Fibroblast of lung (primary cell): ENCODE data around the gene TGFBRAP1. TPM values are rescaled to one million over a fixed set of nuclear protein-coding genes. Genes with fewer than 3 reads are reported as not detected.

Source experiments
- DNase-seq, 2 donors: peaks; one replicate each; pipeline versions ENCODE4 v3.0.0 to v3.0.0-alpha.2; 2010; ENCODE audit warnings: low read depth in 2 of 2
- H2AFZ ChIP-seq: 2 replicates; pipeline ENCODE4 v1.5.1; 2012; ENCODE audit warnings: low read length, control low read depth, inconsistent platforms
- H3K27ac ChIP-seq: 2 replicates; pipeline ENCODE4 v1.5.1; 2011; ENCODE audit warnings: low read length, control low read depth; ENCODE audit not compliant: insufficient read depth
- H3K27me3 ChIP-seq: 2 replicates; pipeline ENCODE4 v1.5.1; 2011; ENCODE audit warnings: mild to moderate bottlenecking, low read length; ENCODE audit not compliant: control insufficient read depth, insufficient read depth
- H3K36me3 ChIP-seq: 2 replicates; pipeline ENCODE4 v1.5.1; 2011; ENCODE audit warnings: low read length; ENCODE audit not compliant: control insufficient read depth, insufficient read depth
- H3K4me1 ChIP-seq: 2 replicates; pipeline ENCODE4 v1.5.1; 2011; ENCODE audit warnings: low read length; ENCODE audit not compliant: control insufficient read depth, insufficient read depth; ENCODE audit errors: extremely low read depth
- H3K4me2 ChIP-seq: 2 replicates; pipeline ENCODE4 v1.5.1; 2011; ENCODE audit warnings: low read length, control low read depth; ENCODE audit not compliant: insufficient read depth; ENCODE audit errors: extremely low read depth
- H3K4me3 ChIP-seq, 4 experiments: fragments of 200-600 bp in 1 of 4; sonication (generic) in 1 of 4; replicated peaks in 1 of 4; 2 replicates each; pipeline ENCODE4 v1.5.1; 2011 to 2016; ENCODE audit warnings: low read length in 4 of 4, low read depth in 3 of 4, mild to moderate bottlenecking in 3 of 4, control low read depth in 2 of 4, inconsistent platforms in 1 of 4, mixed read lengths in 1 of 4; ENCODE audit not compliant: insufficient read depth in 1 of 4; ENCODE audit errors: control extremely low read depth in 1 of 4
- H3K79me2 ChIP-seq: 2 replicates; pipeline ENCODE4 v1.5.1; 2012; ENCODE audit warnings: mild to moderate bottlenecking, low read length, inconsistent platforms; ENCODE audit not compliant: control insufficient read depth, insufficient read depth
- H3K9ac ChIP-seq: 2 replicates; pipeline ENCODE4 v1.5.1; 2011; ENCODE audit warnings: mild to moderate bottlenecking, low read length, control low read depth; ENCODE audit not compliant: insufficient read depth
- H3K9me3 ChIP-seq: 2 replicates; pipeline ENCODE4 v1.5.1; 2012; ENCODE audit warnings: low read depth, low read length; ENCODE audit not compliant: control insufficient read depth, insufficient read depth
- H4K20me1 ChIP-seq: 2 replicates; pipeline ENCODE4 v1.5.1; 2011; ENCODE audit warnings: low read length; ENCODE audit not compliant: control insufficient read depth, insufficient read depth; ENCODE audit errors: extremely low read depth
- CTCF ChIP-seq, 2 donors: IDR thresholded peaks in 1 of 2; conservative IDR thresholded peaks in 1 of 2; 1 replicate in 1 of 2; 2 replicates in 1 of 2; pipeline ENCODE4 v1.5.1; 2011 to 2012; ENCODE audit warnings: low read length in 2 of 2, control low read depth in 1 of 2, inconsistent platforms in 1 of 2, low read depth in 1 of 2, mild to moderate bottlenecking in 1 of 2
- EZH2 ChIP-seq: IDR thresholded peaks from 2 replicates; pipeline ENCODE4 v1.5.1; 2012; ENCODE audit warnings: low read length, control low read depth, mild to moderate bottlenecking; ENCODE audit errors: missing control alignments
- polyA plus RNA-seq, 2 donors: library from polyadenylated mRNA; depleted of rRNA in 1 of 2; stranded (reverse) in 1 of 2; unstranded in 1 of 2; fragments of >200 nt; gene quantifications; 2 replicates each; pipeline ENCODE4 v1.2.1, GENCODE V29; 2011 to 2012; ENCODE audit warnings: missing spikeins in 1 of 2
- total RNA-seq: library from RNA; depleted of rRNA; stranded (reverse); fragments of >200 nt; gene quantifications from 2 replicates; pipeline ENCODE4 v1.2.1, GENCODE V29; 2014

The TGFBRAP1 gene
- total and polyA plus RNA-seq, 2 donors (not counting 1 experiment from before 2014, with no cell fraction given) = 8.5 to 14.9 TPM

- no peak for DNase-seq
- Histone ChIP-seq H3K4me3 (no peak overlapping the region), H3K27me3 (no peaks in the 10 kb centered on the region), H3K9ac (no peak overlapping the region), H4K20me1 (no peaks in the 10 kb centered on the region), H3K79me2 (no peaks in the 10 kb centered on the region), H3K9me3 (no peaks in the 10 kb centered on the region), H3K4me2 (no peak overlapping the region), H3K4me1 (no peaks in the 10 kb centered on the region), H3K36me3 (peaks cover 1% of the 10 kb centered on the region), H3K27ac (no peak overlapping the region), H2AFZ (no peak overlapping the region)
- TF ChIP-seq CTCF (conservative IDR thresholded peaks at IDR 0.05 in 1 of 2, IDR thresholded peaks at IDR 0.05 in 1 of 2; ENCODE audit: low read depth in 1 of 2, low read length in 2 of 2) (no peak), EZH2 (no peak)
Observed at GRCh38 chr2:105307550-105307949, 22.0 kb downstream of the TGFBRAP1 start.

GRCh38 chr2:105307146-105307545, 22.4 kb downstream of the TGFBRAP1 start:
- no peak overlapping the region for H2AFZ ChIP-seq
- no peak for DNase-seq
- no peak for TF ChIP-seq CTCF (conservative IDR thresholded peaks at IDR 0.05 in 1 of 2, IDR thresholded peaks at IDR 0.05 in 1 of 2; ENCODE audit: low read depth in 1 of 2, low read length in 2 of 2)
- TF ChIP-seq EZH2 = no peak
- H3K4me2 ChIP-seq = no peak overlapping the region
- no peaks in the 10 kb centered on the region for H4K20me1 ChIP-seq
- peaks cover 1% of the 10 kb centered on the region for H3K36me3 ChIP-seq
- H3K79me2 ChIP-seq = no peaks in the 10 kb centered on the region
- H3K27ac ChIP-seq = no peak overlapping the region
- no peak overlapping the region for H3K4me3 ChIP-seq
- no peak overlapping the region for H3K9ac ChIP-seq
- no peaks in the 10 kb centered on the region for H3K4me1 ChIP-seq
- H3K9me3 ChIP-seq = no peaks in the 10 kb centered on the region
- no peaks in the 10 kb centered on the region for H3K27me3 ChIP-seq

- peaks cover 2% of the 10 kb centered on the region for H3K36me3 ChIP-seq
- no peak overlapping the region for H3K9ac ChIP-seq
- no peaks in the 10 kb centered on the region for H3K27me3 ChIP-seq
- H3K4me2 ChIP-seq = no peak overlapping the region
- TF ChIP-seq CTCF (conservative IDR thresholded peaks at IDR 0.05 in 1 of 2, IDR thresholded peaks at IDR 0.05 in 1 of 2; ENCODE audit: low read depth in 1 of 2, low read length in 2 of 2) = no peak
- TF ChIP-seq EZH2 = no peak
- no peaks in the 10 kb centered on the region for H3K4me1 ChIP-seq
- H4K20me1 ChIP-seq = no peaks in the 10 kb centered on the region
- no peak overlapping the region for H3K4me3 ChIP-seq
- no peak overlapping the region for H3K27ac ChIP-seq
- no peak overlapping the region for H2AFZ ChIP-seq
- DNase-seq = no peak
- no peaks in the 10 kb centered on the region for H3K9me3 ChIP-seq
- H3K79me2 ChIP-seq = no peaks in the 10 kb centered on the region
Observed at GRCh38 chr2:105301646-105302045, 27.9 kb downstream of the TGFBRAP1 start.
